WTC11 (cell line): Measurements from ENCODE around the gene RSU1. TPM values are rescaled to one million over a fixed set of nuclear protein-coding genes. Genes with fewer than 3 reads are reported as not detected.

ENCODE experiments used
- ATAC-seq: fragments of 200-7000 bp; cut with Tn5 transposase; 2 replicates; pipeline ENCODE4 v1.10.0; 2021; ENCODE audit warnings: mild to moderate bottlenecking, moderate library complexity
- CTCF ChIA-PET: fragments of 300-600 bp; sonication (Branson Sonifier 250); formaldehyde crosslinking; loops from one replicate; lab custom pipeline; 2021; ENCODE audit warnings: antibody characterized with exemption; lab: Charles Lee
- POLR2A ChIA-PET: fragments of 350-600 bp; sonication (Branson Sonifier 250); formaldehyde crosslinking; loops from one replicate; lab custom pipeline; 2021; ENCODE audit warnings: antibody characterized with exemption; lab: Charles Lee
- DNase-seq: peaks from one replicate; pipeline ENCODE4 v3.0.0; 2021; ENCODE audit warnings: low spot score
- H3K27ac Mint-ChIP-seq: 2 replicates; pipeline ENCODE4 v1.8.0; 2021; ENCODE audit warnings: mixed read lengths
- H3K27me3 Mint-ChIP-seq: 2 replicates; pipeline ENCODE4 v1.8.0; 2021; ENCODE audit warnings: low read depth, mild to moderate bottlenecking, moderate library complexity, mixed read lengths
- H3K36me3 Mint-ChIP-seq: 2 replicates; pipeline ENCODE4 v1.8.0; 2021; ENCODE audit warnings: mixed read lengths
- H3K4me1 Mint-ChIP-seq: 2 replicates; pipeline ENCODE4 v1.8.0; 2022; ENCODE audit warnings: mixed read lengths
- H3K4me3 Mint-ChIP-seq: 2 replicates; pipeline ENCODE4 v1.8.0; 2021; ENCODE audit warnings: mild to moderate bottlenecking, moderate library complexity, mixed read lengths
- H3K9me3 Mint-ChIP-seq: 2 replicates; pipeline ENCODE4 v1.8.0; 2021; ENCODE audit warnings: mixed read lengths
- FOXK1 ChIP-seq: sonication (generic); formaldehyde crosslinking; IDR thresholded peaks from 2 replicates; pipeline ENCODE4 v1.8.0; 2022; ENCODE audit warnings: mild to moderate bottlenecking, moderate library complexity, missing genetic modification reagents
- GABPB1 ChIP-seq: sonication (generic); formaldehyde crosslinking; IDR thresholded peaks from 2 replicates; pipeline ENCODE4 v1.8.1; 2023; ENCODE audit warnings: mild to moderate bottlenecking, missing genetic modification reagents
- HMGA2 ChIP-seq: fragments of 250-450 bp; sonication (Bioruptor Pico); IDR thresholded peaks from 2 replicates; pipeline ENCODE4 v1.4.0; 2021; ENCODE audit warnings: mild to moderate bottlenecking, moderate library complexity
- KAT7 ChIP-seq: sonication (generic); formaldehyde crosslinking; IDR thresholded peaks from 2 replicates; pipeline ENCODE4 v1.8.1; 2023; ENCODE audit warnings: missing genetic modification reagents, mild to moderate bottlenecking, borderline replicate concordance
- NFYB ChIP-seq: sonication (generic); formaldehyde crosslinking; conservative IDR thresholded peaks from 2 replicates; pipeline ENCODE4 v1.8.0; 2022; ENCODE audit warnings: low read depth, missing genetic modification reagents
- NR1H2 ChIP-seq: sonication (generic); formaldehyde crosslinking; IDR thresholded peaks from 2 replicates; pipeline ENCODE4 v1.9.0; 2021; ENCODE audit warnings: mild to moderate bottlenecking, moderate library complexity, missing genetic modification reagents
- OVOL2 ChIP-seq: fragments of 250-450 bp; sonication (Bioruptor Pico); IDR thresholded peaks from 2 replicates; pipeline ENCODE4 v1.9.0; 2021; ENCODE audit warnings: mild to moderate bottlenecking, borderline replicate concordance
- RELA ChIP-seq: sonication (generic); formaldehyde crosslinking; IDR thresholded peaks from 2 replicates; pipeline ENCODE4 v1.8.1; 2022; ENCODE audit warnings: missing genetic modification reagents, mild to moderate bottlenecking, borderline replicate concordance
- SMAD3 ChIP-seq: sonication (generic); formaldehyde crosslinking; IDR thresholded peaks from 2 replicates; pipeline ENCODE4 v1.8.0; 2022; ENCODE audit warnings: missing genetic modification reagents, mild to moderate bottlenecking, borderline replicate concordance
- SOX15 ChIP-seq: fragments of 250-450 bp; sonication (Bioruptor Pico); IDR thresholded peaks from 2 replicates; pipeline ENCODE4 v1.9.0; 2021; ENCODE audit warnings: mild to moderate bottlenecking
- SP1 ChIP-seq: sonication (generic); formaldehyde crosslinking; conservative IDR thresholded peaks from 2 replicates; pipeline ENCODE4 v1.8.1; 2022; ENCODE audit warnings: missing genetic modification reagents
- TCF7 ChIP-seq: sonication (generic); formaldehyde crosslinking; IDR thresholded peaks from 2 replicates; pipeline ENCODE4 v1.8.0; 2022; ENCODE audit warnings: mild to moderate bottlenecking, low read depth, missing genetic modification reagents, moderate library complexity
- TEAD1 ChIP-seq: sonication (generic); formaldehyde crosslinking; IDR thresholded peaks from 2 replicates; pipeline ENCODE4 v1.8.0; 2022; ENCODE audit warnings: mild to moderate bottlenecking, missing genetic modification reagents
- TEAD4 ChIP-seq: sonication (generic); formaldehyde crosslinking; IDR thresholded peaks from 2 replicates; pipeline ENCODE4 v1.8.0; 2022; ENCODE audit warnings: mild to moderate bottlenecking, missing genetic modification reagents
- TP53 ChIP-seq: sonication (generic); formaldehyde crosslinking; IDR thresholded peaks from 2 replicates; pipeline ENCODE4 v1.8.1; 2023; ENCODE audit warnings: mild to moderate bottlenecking, missing genetic modification reagents
- ZNF121 ChIP-seq: sonication (generic); formaldehyde crosslinking; IDR thresholded peaks from 2 replicates; pipeline ENCODE4 v1.8.0; 2023; ENCODE audit warnings: missing genetic modification reagents
- ZNF219 ChIP-seq: sonication (generic); formaldehyde crosslinking; IDR thresholded peaks from 2 replicates; pipeline ENCODE4 v1.8.0; 2023; ENCODE audit warnings: missing genetic modification reagents, mild to moderate bottlenecking, borderline replicate concordance
- ZNF263 ChIP-seq: sonication (generic); formaldehyde crosslinking; IDR thresholded peaks from 2 replicates; pipeline ENCODE4 v1.8.1; 2022; ENCODE audit warnings: low read depth, mild to moderate bottlenecking, moderate library complexity, missing genetic modification reagents
- ZNF317 ChIP-seq: sonication (generic); formaldehyde crosslinking; IDR thresholded peaks from 2 replicates; pipeline ENCODE4 v1.8.1; 2023; ENCODE audit warnings: low read depth, mild to moderate bottlenecking, moderate library complexity, missing genetic modification reagents, borderline replicate concordance
- total RNA-seq: library from RNA; stranded (reverse); gene quantifications from 3 replicates; pipeline ENCODE4 v1.2.3, GENCODE V29; 2021
- TF ChIP-seq, protein P1 (sequence below): fragments of 250-450 bp; sonication (Bioruptor Pico); conservative IDR thresholded peaks from 2 replicates; pipeline ENCODE4 v1.9.0; 2021; ENCODE audit warnings: mild to moderate bottlenecking
- TF ChIP-seq, protein P2 (sequence below): sonication (generic); formaldehyde crosslinking; IDR thresholded peaks from 2 replicates; pipeline ENCODE4 v1.8.0; 2023; ENCODE audit warnings: missing genetic modification reagents, mild to moderate bottlenecking, borderline replicate concordance
- TF ChIP-seq, protein P3 (sequence below): fragments of 250-450 bp; sonication (Bioruptor Pico); IDR thresholded peaks from 2 replicates; pipeline ENCODE4 v1.9.0; 2021; ENCODE audit warnings: mild to moderate bottlenecking
- TF ChIP-seq, protein P4 (sequence below): sonication (generic); formaldehyde crosslinking; IDR thresholded peaks from 2 replicates; pipeline ENCODE4 v1.8.1; 2023; ENCODE audit warnings: mild to moderate bottlenecking, missing genetic modification reagents, moderate library complexity

RSU1 gene
- total RNA-seq, 1 experiment from 2014 or later: 46.4 TPM

DNA sequence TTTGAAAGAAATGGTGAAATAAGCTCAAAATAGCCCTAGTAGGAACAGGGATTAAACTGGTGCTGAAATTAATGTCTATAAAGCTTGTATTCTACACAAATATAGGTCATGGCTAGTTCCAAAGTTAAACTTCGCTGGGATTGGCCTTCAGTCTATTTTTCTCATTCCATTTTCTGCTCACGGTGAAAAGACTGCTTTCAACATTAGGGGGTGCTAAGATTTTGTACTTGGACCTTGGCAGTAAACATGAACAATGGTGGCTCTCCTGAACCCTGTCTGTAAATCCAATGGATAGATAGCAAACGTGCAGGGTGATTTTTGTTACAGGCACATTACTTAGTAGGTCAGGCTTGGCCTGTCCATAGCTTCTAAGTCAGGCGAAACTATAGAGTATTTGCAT, 36.0 kb upstream of the RSU1 start (continued):
- TF ChIP-seq, protein P1, sequence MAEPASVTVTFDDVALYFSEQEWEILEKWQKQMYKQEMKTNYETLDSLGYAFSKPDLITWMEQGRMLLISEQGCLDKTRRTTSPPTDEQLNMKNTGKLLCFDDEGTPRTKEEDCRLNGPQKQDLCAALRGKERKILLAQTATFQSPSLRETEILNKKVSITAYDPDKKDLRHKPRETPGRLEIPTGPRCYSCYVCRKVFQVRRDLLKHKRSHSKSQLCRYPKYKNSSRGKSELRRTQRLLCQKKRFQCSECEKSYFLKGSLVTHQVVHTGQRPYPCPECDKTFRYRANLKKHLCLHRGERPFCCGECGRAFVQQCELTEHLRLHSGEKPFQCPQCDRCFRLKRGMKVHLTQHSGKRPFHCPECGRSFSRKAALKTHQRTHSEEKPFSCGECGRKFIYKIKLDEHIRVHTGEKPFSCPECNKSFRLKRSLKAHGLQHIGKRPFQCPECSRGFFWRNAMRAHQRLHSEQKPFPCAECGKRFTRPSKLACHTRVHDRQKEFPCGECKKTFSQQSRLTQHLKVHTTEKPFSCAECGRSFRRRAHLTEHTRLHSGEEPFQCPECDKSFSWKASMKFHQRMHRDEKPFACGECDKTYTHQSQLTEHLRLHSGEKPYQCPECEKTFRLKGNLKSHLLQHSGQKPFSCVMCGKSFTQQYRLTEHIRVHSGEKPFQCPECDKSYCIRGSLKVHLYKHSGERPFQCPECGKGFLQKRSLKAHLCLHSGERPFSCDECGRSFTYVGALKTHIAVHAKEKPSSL: no peak
- TF ChIP-seq SOX15 (CRISPR knock-in tag) (no peak), OVOL2 (no peak), ZNF219 (no peak), TCF7 (CRISPR knock-in tag) (no peak), TEAD1 (CRISPR knock-in tag) (no peak), SMAD3 (CRISPR knock-in tag) (no peak)
- TF ChIP-seq, all 79 proteins: peak for 0

DNA sequence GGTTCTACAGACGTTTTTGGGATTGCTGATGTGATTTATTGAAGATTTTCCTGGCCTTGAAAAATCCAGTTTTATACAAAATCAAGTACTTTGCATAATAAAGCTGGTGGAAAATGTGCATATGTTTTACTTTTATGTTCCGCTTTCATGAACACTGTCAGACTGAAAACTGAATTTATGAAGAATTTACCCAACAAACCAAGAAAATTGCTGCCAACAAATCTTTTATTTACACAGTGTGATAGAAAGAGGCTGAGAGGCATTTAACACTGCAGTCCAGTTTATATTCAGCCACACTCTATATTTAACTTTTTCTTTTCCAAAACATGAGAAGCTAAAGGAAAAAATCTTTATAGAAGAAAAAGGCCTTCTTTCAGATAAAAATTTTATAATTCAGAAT, 35.4 kb upstream of the RSU1 start:
- POLR2A ChIA-PET: no interaction called here
- no peak overlapping the region for H3K27ac Mint-ChIP-seq

DNA sequence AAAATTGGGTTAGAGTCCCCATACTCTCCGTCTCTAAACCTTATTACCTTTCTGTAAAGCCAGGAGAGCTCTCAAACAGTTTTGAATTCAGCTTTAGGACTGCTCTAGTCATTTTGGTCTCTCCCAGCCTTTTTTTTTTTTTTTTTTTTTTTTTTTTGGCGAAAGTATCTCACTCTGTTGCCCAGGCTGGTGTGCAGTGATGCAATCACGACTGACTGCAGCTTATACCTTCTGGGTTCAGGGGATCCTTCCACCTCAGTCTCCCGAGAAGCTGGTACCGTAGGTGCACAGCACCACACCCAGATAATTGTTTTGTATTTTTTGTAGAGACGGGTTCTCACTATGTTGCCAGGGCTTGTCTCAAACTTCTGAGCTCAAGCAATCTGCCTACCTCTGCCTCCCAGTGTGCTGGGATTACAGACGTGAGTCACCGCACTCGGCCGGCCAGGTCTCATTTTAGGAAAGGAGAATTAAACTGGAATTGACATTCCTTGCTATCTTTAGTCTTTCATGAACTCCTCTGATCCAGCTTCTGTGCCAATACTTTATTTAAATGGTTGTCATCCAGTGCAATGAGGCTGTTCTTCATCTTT, 31.4 kb upstream of the RSU1 start:
- TF ChIP-seq FOXK1 (no peak), SP1 (CRISPR knock-in tag) (no peak), TP53 (CRISPR knock-in tag) (no peak)
- TF ChIP-seq, protein P2, sequence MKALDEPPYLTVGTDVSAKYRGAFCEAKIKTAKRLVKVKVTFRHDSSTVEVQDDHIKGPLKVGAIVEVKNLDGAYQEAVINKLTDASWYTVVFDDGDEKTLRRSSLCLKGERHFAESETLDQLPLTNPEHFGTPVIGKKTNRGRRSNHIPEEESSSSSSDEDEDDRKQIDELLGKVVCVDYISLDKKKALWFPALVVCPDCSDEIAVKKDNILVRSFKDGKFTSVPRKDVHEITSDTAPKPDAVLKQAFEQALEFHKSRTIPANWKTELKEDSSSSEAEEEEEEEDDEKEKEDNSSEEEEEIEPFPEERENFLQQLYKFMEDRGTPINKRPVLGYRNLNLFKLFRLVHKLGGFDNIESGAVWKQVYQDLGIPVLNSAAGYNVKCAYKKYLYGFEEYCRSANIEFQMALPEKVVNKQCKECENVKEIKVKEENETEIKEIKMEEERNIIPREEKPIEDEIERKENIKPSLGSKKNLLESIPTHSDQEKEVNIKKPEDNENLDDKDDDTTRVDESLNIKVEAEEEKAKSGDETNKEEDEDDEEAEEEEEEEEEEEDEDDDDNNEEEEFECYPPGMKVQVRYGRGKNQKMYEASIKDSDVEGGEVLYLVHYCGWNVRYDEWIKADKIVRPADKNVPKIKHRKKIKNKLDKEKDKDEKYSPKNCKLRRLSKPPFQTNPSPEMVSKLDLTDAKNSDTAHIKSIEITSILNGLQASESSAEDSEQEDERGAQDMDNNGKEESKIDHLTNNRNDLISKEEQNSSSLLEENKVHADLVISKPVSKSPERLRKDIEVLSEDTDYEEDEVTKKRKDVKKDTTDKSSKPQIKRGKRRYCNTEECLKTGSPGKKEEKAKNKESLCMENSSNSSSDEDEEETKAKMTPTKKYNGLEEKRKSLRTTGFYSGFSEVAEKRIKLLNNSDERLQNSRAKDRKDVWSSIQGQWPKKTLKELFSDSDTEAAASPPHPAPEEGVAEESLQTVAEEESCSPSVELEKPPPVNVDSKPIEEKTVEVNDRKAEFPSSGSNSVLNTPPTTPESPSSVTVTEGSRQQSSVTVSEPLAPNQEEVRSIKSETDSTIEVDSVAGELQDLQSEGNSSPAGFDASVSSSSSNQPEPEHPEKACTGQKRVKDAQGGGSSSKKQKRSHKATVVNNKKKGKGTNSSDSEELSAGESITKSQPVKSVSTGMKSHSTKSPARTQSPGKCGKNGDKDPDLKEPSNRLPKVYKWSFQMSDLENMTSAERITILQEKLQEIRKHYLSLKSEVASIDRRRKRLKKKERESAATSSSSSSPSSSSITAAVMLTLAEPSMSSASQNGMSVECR (CRISPR knock-in tag): no peak
- DNase-seq (no peak), ATAC-seq (no peak)
- H3K9me3 Mint-ChIP-seq: no peaks in the 10 kb centered on the region
- no peaks in the 10 kb centered on the region for H3K27me3 Mint-ChIP-seq
- H3K4me1 Mint-ChIP-seq: peaks cover 24% of the 10 kb centered on the region
- ChIA-PET POLR2A (interaction anchor here (0.6 kb wide), 2 partner anchors 8 to 229 kb away, joined by 3 to 4 read pairs; no protein-coding TSS in a partner anchor), CTCF (no interaction called here)
- no peaks in the 10 kb centered on the region for H3K36me3 Mint-ChIP-seq
- H3K27ac Mint-ChIP-seq: no peak overlapping the region; the same call in 1 of the 2 replicates
- H3K4me3 Mint-ChIP-seq: no peak overlapping the region

More for the DNA sequence above, 35.4 kb upstream of the RSU1 start:
- CTCF ChIA-PET: interaction anchor here (0.6 kb wide), 1 partner anchor 442 kb away, joined by 3 read pairs; no protein-coding TSS in a partner anchor
- no peak overlapping the region for H3K4me3 Mint-ChIP-seq
- TF ChIP-seq GABPB1: no peak
- TF ChIP-seq NFYB: no peak
- TF ChIP-seq, protein P3, sequence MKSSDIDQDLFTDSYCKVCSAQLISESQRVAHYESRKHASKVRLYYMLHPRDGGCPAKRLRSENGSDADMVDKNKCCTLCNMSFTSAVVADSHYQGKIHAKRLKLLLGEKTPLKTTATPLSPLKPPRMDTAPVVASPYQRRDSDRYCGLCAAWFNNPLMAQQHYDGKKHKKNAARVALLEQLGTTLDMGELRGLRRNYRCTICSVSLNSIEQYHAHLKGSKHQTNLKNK (CRISPR knock-in tag): no peak
- H3K9me3 Mint-ChIP-seq: no peaks in the 10 kb centered on the region
- H3K27me3 Mint-ChIP-seq: no peaks in the 10 kb centered on the region
- peaks cover 51% of the 10 kb centered on the region for H3K4me1 Mint-ChIP-seq
- ATAC-seq: no peak
- no peak for DNase-seq
- H3K36me3 Mint-ChIP-seq: no peaks in the 10 kb centered on the region

DNA sequence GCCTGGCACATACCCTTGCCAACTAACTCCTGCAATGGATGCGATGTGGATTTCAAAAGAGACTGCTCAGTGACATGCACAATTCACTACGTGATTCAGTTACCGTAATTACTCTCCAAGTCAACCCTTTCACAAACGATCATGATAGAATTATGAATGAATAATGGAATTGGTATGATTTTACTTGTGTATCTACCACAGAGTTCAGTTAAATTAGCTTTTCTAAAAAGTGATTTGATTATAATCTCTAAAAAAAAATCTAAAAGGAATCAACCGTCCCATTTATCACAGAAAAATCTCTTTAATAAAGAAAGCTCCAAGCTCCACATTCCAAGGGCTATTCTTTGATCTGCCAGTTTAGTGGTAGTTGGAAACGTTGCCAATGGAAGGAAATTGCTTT, 30.4 kb upstream of the RSU1 start:
- Mint-ChIP-seq H3K27ac (no peak overlapping the region), H3K4me1 (peaks cover 20% of the 10 kb centered on the region), H3K4me3 (no peak overlapping the region), H3K36me3 (no peaks in the 10 kb centered on the region), H3K27me3 (no peaks in the 10 kb centered on the region), H3K9me3 (no peaks in the 10 kb centered on the region)
- ChIA-PET POLR2A (no interaction called here), CTCF (no interaction called here)
- ATAC-seq: no peak
- DNase-seq: no peak
- TF ChIP-seq ZNF121 (CRISPR knock-in tag): no peak
- TF ChIP-seq, protein P3 (CRISPR knock-in tag): no peak
- no peak for TF ChIP-seq KAT7 (CRISPR knock-in tag)
- TF ChIP-seq TEAD4 (CRISPR knock-in tag): no peak
- TF ChIP-seq NR1H2 (CRISPR knock-in tag): no peak
- TF ChIP-seq RELA: no peak
- no peak for TF ChIP-seq HMGA2 (CRISPR knock-in tag)
- TF ChIP-seq ZNF263: no peak
- TF ChIP-seq, protein P4, sequence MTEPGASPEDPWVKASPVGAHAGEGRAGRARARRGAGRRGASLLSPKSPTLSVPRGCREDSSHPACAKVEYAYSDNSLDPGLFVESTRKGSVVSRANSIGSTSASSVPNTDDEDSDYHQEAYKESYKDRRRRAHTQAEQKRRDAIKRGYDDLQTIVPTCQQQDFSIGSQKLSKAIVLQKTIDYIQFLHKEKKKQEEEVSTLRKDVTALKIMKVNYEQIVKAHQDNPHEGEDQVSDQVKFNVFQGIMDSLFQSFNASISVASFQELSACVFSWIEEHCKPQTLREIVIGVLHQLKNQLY (CRISPR knock-in tag): no peak
- TF ChIP-seq ZNF317 (CRISPR knock-in tag): no peak
